ENCODE measurements around the gene RAB11FIP3. TPM values are rescaled to one million over a fixed set of nuclear protein-coding genes. Genes with fewer than 3 reads are reported as not detected.

RAB11FIP3 gene
- total and polyA plus RNA-seq, 9 donors: 18.0 to 58.1 (median 38.1) TPM

DNA sequence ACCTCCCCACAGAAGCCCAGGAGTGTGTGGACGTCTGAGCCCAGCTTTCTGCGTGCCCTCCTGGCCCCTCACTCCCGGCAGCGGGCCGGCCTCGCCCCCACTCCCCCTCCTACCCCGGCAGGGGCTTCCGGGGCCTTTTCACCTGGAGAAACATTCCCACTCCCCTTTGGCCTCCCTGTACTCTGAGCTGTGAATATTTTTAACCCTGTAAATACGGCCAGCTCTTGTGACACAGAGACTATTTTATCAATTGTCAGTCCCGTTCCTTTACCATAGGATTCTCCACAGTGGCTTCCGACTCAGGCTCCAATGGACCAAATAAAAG, 128.8 kb downstream of the RAB11FIP3 start:
- intact Hi-C loops (cut with DNase I): no loop called here
- WGBS, 3 donors: 80 to 86% (median 80%) methylated on average over 11 of the region's 11 CpGs
- no peak overlapping the region for H3K27ac ChIP-seq

DNA sequence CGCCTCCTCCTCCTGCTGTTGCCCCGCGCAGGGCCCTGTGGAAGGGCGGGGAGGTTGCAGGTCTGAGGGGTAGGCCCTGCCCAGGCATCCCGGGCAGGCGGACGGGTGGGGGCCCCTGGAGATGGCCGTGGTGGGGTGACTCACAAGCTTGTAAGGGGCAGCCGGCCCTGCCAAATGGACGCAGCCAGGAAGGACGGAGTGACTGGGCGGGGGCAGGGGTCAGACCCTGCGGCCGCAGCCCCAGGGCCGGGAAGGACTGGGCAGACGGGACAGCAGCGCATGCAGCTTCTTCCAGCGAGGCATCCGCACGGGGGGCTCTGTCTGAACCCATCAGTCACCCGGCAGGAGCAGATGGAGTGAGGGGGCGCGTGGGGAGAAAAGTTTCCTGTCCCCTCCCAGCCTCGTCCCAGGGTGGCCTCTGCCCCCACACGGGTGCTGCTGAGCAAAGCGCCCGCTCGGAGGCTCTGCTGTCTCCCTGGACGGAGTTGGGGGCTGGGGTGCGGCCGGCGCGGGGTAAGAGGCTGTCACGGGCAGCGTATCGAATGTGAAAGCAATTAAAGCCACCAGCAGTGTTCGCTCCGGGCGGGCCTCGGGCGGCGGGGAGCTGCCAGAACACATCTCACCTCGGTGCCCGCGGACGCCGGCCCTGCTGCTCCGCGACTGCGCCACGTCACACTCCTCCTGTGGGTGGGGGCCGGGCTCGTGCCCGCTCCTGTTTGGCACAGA, 129.4 kb downstream of the RAB11FIP3 start:
- H3K9me3 ChIP-seq: no peaks in the 10 kb centered on the region
- DNase-seq: no peak
- WGBS, 3 donors: 75 to 88% (median 86%) methylated on average over 54 of the region's 54 CpGs
- H3K27ac ChIP-seq: no peak overlapping the region
- H3K4me1 ChIP-seq (ENCODE audit: insufficient read depth): no peaks in the 10 kb centered on the region
- H3K36me3 ChIP-seq: no peaks in the 10 kb centered on the region
- TF ChIP-seq POLR2A (IDR thresholded peaks at IDR 0.05): no peak
- TF ChIP-seq, protein P1, sequence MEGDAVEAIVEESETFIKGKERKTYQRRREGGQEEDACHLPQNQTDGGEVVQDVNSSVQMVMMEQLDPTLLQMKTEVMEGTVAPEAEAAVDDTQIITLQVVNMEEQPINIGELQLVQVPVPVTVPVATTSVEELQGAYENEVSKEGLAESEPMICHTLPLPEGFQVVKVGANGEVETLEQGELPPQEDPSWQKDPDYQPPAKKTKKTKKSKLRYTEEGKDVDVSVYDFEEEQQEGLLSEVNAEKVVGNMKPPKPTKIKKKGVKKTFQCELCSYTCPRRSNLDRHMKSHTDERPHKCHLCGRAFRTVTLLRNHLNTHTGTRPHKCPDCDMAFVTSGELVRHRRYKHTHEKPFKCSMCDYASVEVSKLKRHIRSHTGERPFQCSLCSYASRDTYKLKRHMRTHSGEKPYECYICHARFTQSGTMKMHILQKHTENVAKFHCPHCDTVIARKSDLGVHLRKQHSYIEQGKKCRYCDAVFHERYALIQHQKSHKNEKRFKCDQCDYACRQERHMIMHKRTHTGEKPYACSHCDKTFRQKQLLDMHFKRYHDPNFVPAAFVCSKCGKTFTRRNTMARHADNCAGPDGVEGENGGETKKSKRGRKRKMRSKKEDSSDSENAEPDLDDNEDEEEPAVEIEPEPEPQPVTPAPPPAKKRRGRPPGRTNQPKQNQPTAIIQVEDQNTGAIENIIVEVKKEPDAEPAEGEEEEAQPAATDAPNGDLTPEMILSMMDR (IDR thresholded peaks at IDR 0.05): no peak
- no peak for TF ChIP-seq EP300 (IDR thresholded peaks at IDR 0.05)
- H3K27me3 ChIP-seq: no peaks in the 10 kb centered on the region
- no peak overlapping the region for H3K4me3 ChIP-seq
- intact Hi-C loops (cut with DNase I): no loop called here

More for the DNA sequence above, 128.8 kb downstream of the RAB11FIP3 start:
- no peak for TF ChIP-seq EP300 (IDR thresholded peaks at IDR 0.05)
- TF ChIP-seq, protein P1 (IDR thresholded peaks at IDR 0.05): no peak
- TF ChIP-seq POLR2A (IDR thresholded peaks at IDR 0.05): no peak
- Histone ChIP-seq H3K4me3 (no peak overlapping the region), H3K36me3 (no peaks in the 10 kb centered on the region), H3K4me1 (ENCODE audit: insufficient read depth) (no peaks in the 10 kb centered on the region), H3K27me3 (no peaks in the 10 kb centered on the region), H3K9me3 (no peaks in the 10 kb centered on the region)
- no peak for DNase-seq

DNA sequence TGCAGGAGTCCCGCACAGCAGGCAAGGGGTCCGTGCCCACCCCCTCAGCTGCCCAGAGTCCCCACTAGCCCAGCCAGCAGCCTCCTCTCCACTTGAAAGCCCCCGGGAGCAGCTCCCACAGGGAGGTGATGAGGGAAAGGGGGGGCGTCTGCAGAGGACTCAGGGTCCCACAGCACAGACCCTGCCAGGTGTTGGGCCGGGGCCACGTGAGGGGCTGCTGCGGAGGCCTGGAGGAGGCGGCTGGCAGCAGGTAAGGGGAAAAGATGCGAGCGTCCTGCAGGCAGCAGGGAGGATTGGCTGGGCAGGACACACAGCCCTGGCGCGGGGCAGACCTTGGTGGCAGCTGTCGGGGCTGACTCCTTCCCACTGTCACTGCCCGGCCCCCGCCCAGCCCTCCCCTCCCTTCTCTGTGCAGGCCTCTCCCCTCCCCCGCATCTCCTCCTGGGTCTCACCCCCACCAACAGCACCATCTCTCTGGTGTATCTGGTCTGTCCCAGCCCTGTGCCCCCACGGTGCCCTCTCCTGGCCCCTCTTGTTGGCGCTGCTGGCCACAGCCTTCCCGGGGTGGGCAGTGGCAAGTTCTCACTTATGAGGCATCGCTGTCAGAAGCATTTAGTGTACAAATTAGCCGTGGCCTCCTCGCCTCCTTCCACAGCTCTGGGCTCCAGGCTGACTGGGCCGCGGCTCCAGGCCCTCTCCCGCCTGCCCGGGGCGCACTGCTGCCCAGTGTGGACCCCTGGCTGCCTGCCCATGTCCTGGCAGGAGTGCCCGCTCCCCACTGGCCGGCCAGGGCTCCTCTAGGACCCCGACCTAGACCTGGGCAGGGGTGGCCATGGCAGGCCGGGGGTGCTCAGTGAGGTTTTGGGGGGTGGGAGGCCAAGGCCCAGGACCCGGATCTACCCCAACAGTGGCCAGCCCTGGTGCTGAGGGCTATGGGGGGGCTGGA, 130.4 kb downstream of the RAB11FIP3 start:
- H3K9me3 ChIP-seq: no peaks in the 10 kb centered on the region

DNA sequence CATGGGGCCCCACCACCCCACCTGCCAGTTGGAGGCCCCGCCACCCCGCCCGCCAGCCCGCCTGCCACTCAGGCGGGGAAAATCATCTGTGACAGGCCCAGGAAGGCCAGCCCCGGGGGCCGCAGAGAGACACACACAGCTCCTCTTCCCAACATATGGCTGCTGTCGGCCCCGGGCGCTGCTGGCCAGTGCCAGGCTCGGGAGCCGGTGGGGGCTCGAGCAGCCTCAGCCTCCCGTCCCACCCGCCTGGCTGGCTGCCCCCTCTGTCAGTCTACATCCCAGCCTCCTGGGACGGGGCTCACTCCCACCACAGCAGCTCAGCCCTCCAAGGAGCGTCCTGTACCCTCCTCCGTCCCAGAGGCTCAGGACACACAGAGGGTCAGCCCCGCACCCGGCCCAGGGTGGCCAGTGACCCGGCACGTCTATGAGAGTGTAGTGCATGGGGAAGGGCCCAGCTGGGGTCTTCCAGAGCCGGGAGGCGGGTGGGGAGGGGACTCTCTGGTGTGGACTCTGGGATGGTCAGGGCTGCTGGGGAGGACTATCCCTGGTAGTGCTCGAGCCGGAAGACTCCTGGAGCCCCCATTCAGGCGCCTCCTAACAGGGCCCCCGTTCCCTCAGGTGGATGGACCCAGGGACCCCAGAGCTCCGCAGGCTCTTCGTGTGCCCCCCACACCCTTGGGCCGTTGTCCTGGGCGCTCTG, 131.2 kb downstream of the RAB11FIP3 start:
- no peaks in the 10 kb centered on the region for H3K36me3 ChIP-seq
- H3K9me3 ChIP-seq: no peaks in the 10 kb centered on the region
- no peak for DNase-seq
- peaks cover 3% of the 10 kb centered on the region for H3K27me3 ChIP-seq
- intact Hi-C loops (cut with DNase I): no loop called here
- no peak overlapping the region for H3K4me3 ChIP-seq
- H3K4me1 ChIP-seq (ENCODE audit: insufficient read depth): no peaks in the 10 kb centered on the region
- TF ChIP-seq EP300 (IDR thresholded peaks at IDR 0.05) (no peak), POLR2A (IDR thresholded peaks at IDR 0.05) (no peak)
- TF ChIP-seq, protein P1 (IDR thresholded peaks at IDR 0.05): no peak
- no peak overlapping the region for H3K27ac ChIP-seq
- WGBS, 3 donors: 86 to 89% (median 88%) methylated on average over 23 to 32 of the region's 32 CpGs

More for the DNA sequence above, 130.4 kb downstream of the RAB11FIP3 start:
- WGBS, 3 donors: 71 to 82% (median 79%) methylated on average over 30 to 32 of the region's 32 CpGs
- Histone ChIP-seq H3K36me3 (no peaks in the 10 kb centered on the region), H3K4me3 (no peak overlapping the region), H3K27me3 (peaks cover under 1% of the 10 kb centered on the region), H3K4me1 (ENCODE audit: insufficient read depth) (no peaks in the 10 kb centered on the region), H3K27ac (no peak overlapping the region)
- intact Hi-C loops (cut with DNase I): no loop called here
- TF ChIP-seq, protein P1 (IDR thresholded peaks at IDR 0.05): no peak
- TF ChIP-seq EP300 (IDR thresholded peaks at IDR 0.05) (no peak), POLR2A (IDR thresholded peaks at IDR 0.05) (no peak)
- DNase-seq: no peak

Data from ovary (tissue), 9 donors.